K562 (cell line): ENCODE data around the gene ZFYVE16. TPM values are rescaled to one million over a fixed set of nuclear protein-coding genes. Genes with fewer than 3 reads are reported as not detected.

ENCODE experiments used
- ATAC-seq: fragments of 200-7000 bp; cut with Tn5 transposase; 3 replicates; pipeline ENCODE4 v1.9.1; 2020; ENCODE audit warnings: moderate library complexity
- BruUV-seq: library from RNA; stranded (reverse); fragments of 400-500 nt; replicated peaks from 2 replicates; lab custom pipeline; 2021; lab: Mats Ljungman, UMichigan
- CTCF ChIA-PET: fragments of 300-600 bp; formaldehyde crosslinking; extraction: SDS; loops from one replicate; lab custom pipeline; 2021; ENCODE audit warnings: low intra/inter-chr PET ratio; lab: Yijun Ruan, JAX
- POLR2A ChIA-PET: fragments of 300-600, 350-650 bp; sonication (Branson Sonifier 250); formaldehyde crosslinking; extraction: SDS; loops from one replicate; lab custom pipeline; 2021; ENCODE audit warnings: antibody characterized with exemption, inconsistent platforms; lab: Yijun Ruan, JAX
- DNase-seq, 4 experiments: peaks; one replicate each; pipeline versions ENCODE4 v3.0.0 to v3.0.0-alpha.2; 2011 to 2018; ENCODE audit warnings: low spot score in 3 of 4, mixed read lengths in 3 of 4; ENCODE audit errors: extremely low read depth in 1 of 4
- FAIRE-seq: peaks from 2 replicates; lab custom pipeline; 2011; peaks lifted over from hg19 to GRCh38; lab: Jason Lieb, UNC
- H2AFZ ChIP-seq: 2 replicates; pipeline ENCODE4 v1.6.0; 2011; ENCODE audit warnings: low read depth, low read length, control low read depth, inconsistent platforms
- H3K27ac ChIP-seq: fragments of 200-600 bp; 3 replicates; pipeline ENCODE4 v1.8.0; 2011; ENCODE audit warnings: low read depth, mild to moderate bottlenecking, control low read depth, inconsistent platforms, low read length, moderate library complexity, mixed read lengths; ENCODE audit errors: extremely low read depth
- H3K27me3 ChIP-seq, 2 experiments: fragments of 300-600 bp in 1 of 2; 2 replicates in 1 of 2; 3 replicates in 1 of 2; pipeline versions ENCODE4 v1.6.0 to v1.8.0; 2011; ENCODE audit warnings: inconsistent platforms in 2 of 2, low read length in 2 of 2, mild to moderate bottlenecking in 1 of 2, mixed read lengths in 1 of 2, moderate library complexity in 1 of 2; ENCODE audit not compliant: control insufficient read depth in 2 of 2, insufficient read depth in 2 of 2
- H3K36me3 ChIP-seq: fragments of 300-600 bp; 3 replicates; pipeline ENCODE4 v1.8.0; 2011; ENCODE audit warnings: mild to moderate bottlenecking, low read length, inconsistent platforms; ENCODE audit not compliant: control insufficient read depth, insufficient read depth
- H3K4me1 ChIP-seq, 2 experiments: fragments of 200-600 bp in 1 of 2; replicated peaks in 1 of 2; 2 replicates in 1 of 2; 3 replicates in 1 of 2; pipeline versions ENCODE4 v1.5.1 to v1.8.0; 2011; ENCODE audit warnings: inconsistent platforms in 2 of 2, low read length in 2 of 2, mild to moderate bottlenecking in 1 of 2, mixed read lengths in 1 of 2, moderate library complexity in 1 of 2; ENCODE audit not compliant: control insufficient read depth in 2 of 2, insufficient read depth in 2 of 2
- H3K4me2 ChIP-seq: 2 replicates; pipeline ENCODE4 v1.6.1; 2011; ENCODE audit warnings: low read length, control low read depth, inconsistent platforms, mixed read lengths; ENCODE audit not compliant: insufficient read depth
- H3K4me3 ChIP-seq: fragments of 200-600 bp; sonication (generic), shearing (Covaris generic); 2 replicates; pipeline ENCODE4 v1.5.1; 2016; ENCODE audit warnings: control low read depth, inconsistent platforms
- H3K79me2 ChIP-seq: fragments of 200-600 bp; 3 replicates; pipeline ENCODE4 v1.8.0; 2011; ENCODE audit warnings: low read length, inconsistent platforms; ENCODE audit not compliant: control insufficient read depth, insufficient read depth
- H3K9ac ChIP-seq, 2 experiments: 2 replicates each; pipeline versions ENCODE4 v1.6.0 to v1.6.1; 2011; ENCODE audit warnings: low read depth in 2 of 2, low read length in 2 of 2, control low read depth in 1 of 2, inconsistent platforms in 1 of 2, mild to moderate bottlenecking in 1 of 2, mixed read lengths in 1 of 2; ENCODE audit not compliant: insufficient read depth in 1 of 2
- H3K9me1 ChIP-seq: one replicate; pipeline ENCODE4 v1.6.0; 2011; ENCODE audit warnings: inconsistent platforms, mild to moderate bottlenecking, low read length, moderate library complexity; ENCODE audit not compliant: control insufficient read depth, insufficient read depth
- H3K9me3 ChIP-seq: replicated peaks from 2 replicates; pipeline ENCODE4 v1.5.1; 2011; ENCODE audit warnings: low read depth, low read length, inconsistent platforms; ENCODE audit not compliant: control insufficient read depth, insufficient read depth
- H4K20me1 ChIP-seq: replicated peaks from 2 replicates; pipeline ENCODE4 v1.6.1; 2011; ENCODE audit warnings: low read length, inconsistent platforms, mixed read lengths; ENCODE audit not compliant: control insufficient read depth, insufficient read depth
- BRD9 ChIP-seq: fragments of 450-650 bp; IDR thresholded peaks from 2 replicates; pipeline ENCODE4 v1.6.1; 2018; ENCODE audit warnings: low read depth; ENCODE audit not compliant: partially characterized antibody
- MAZ ChIP-seq, 2 experiments: fragments of 450-650 bp in 1 of 2; sonication (generic) in 1 of 2; formaldehyde crosslinking; IDR thresholded peaks in 1 of 2; conservative IDR thresholded peaks in 1 of 2; 2 replicates each; pipeline versions ENCODE4 v1.4.0 to v1.5.0; 2020; ENCODE audit warnings: mild to moderate bottlenecking in 1 of 2, missing genetic modification reagents in 1 of 2
- MTA2 ChIP-seq: fragments of 450-650 bp; IDR thresholded peaks from 2 replicates; pipeline ENCODE4 v1.6.1; 2016; ENCODE audit warnings: low read depth
- POLR2B ChIP-seq: fragments of 450-650 bp; IDR thresholded peaks from 2 replicates; pipeline ENCODE4 v1.6.1; 2018; ENCODE audit warnings: low read depth; ENCODE audit not compliant: partially characterized antibody
- SMARCA4 ChIP-seq: fragments of 450-650 bp; IDR thresholded peaks from 2 replicates; pipeline ENCODE4 v1.6.1; 2016
- TFAM ChIP-seq: fragments of 250-450 bp; sonication (Bioruptor Pico); conservative IDR thresholded peaks from 2 replicates; pipeline ENCODE4 v1.5.0; 2021; ENCODE audit warnings: mild to moderate bottlenecking, moderate library complexity
- YBX1 ChIP-seq: fragments of 450-650 bp; IDR thresholded peaks from 2 replicates; pipeline ENCODE4 v1.7.1; 2016; ENCODE audit warnings: mild to moderate bottlenecking
- ZFX ChIP-seq: sonication (generic); formaldehyde crosslinking; IDR thresholded peaks from 2 replicates; pipeline ENCODE4 v1.8.0; 2022; ENCODE audit warnings: mild to moderate bottlenecking, missing genetic modification reagents, moderate library complexity
- ZNF316 ChIP-seq: fragments of 450-650 bp; IDR thresholded peaks from 2 replicates; pipeline ENCODE4 v1.6.1; 2016
- WGBS: fragments of 100-300 bp; shearing (Covaris generic); methylation state at CpG from one replicate; pipeline ENCODE4 v1.1.6; 2016; ENCODE audit warnings: low coverage, mixed read lengths; ENCODE audit not compliant: insufficient coverage; ENCODE audit errors: missing lambda C conversion rate; 5-methylcytosine and 5-hydroxymethylcytosine counted together
- in situ Hi-C: fragments of 300-500 bp; cut with MboI; formaldehyde crosslinking; loops from 4 replicates; pipeline ENCODE4 v1.15.0; 2018; ENCODE audit warnings: inconsistent platforms, mixed read lengths
- intact Hi-C: fragments of 100-400 bp; cut with micrococcal nuclease; formaldehyde crosslinking; loops from 2 replicates; pipeline ENCODE4 v1.14.2; 2022
- polyA plus RNA-seq, 8 experiments: library from polyadenylated mRNA; depleted of rRNA in 4 of 8; stranded (reverse) in 5 of 8; unstranded in 3 of 8; fragments of >200 nt; fragmentation: Nextera tagmentation in 2 of 8; fragmentation: Illumina TruSeq in 1 of 8; extraction: Ambion mirVana in 2 of 8; extraction: Trizol in 1 of 8; gene quantifications; 2 replicates each; pipeline versions ENCODE4 v1.2.1 to v1.2.3, GENCODE V29; 2011 to 2014; ENCODE audit warnings: inconsistent platforms in 1 of 8, missing spikeins in 1 of 8
- total RNA-seq, 7 experiments: library from RNA; depleted of rRNA in 6 of 7; stranded (reverse); fragments of >200 nt in 6 of 7; fragmentation: Illumina TruSeq in 2 of 7; extraction: Trizol in 2 of 7; gene quantifications; 2 replicates each; pipeline versions ENCODE4 v1.2.1 to v1.2.3, GENCODE V29; 2011 to 2021; ENCODE audit warnings: low replicate concordance in 1 of 7
- TF ChIP-seq, protein P1 (sequence below), 2 experiments: fragments of 450-650 bp; conservative IDR thresholded peaks; 2 replicates each; pipeline ENCODE4 v1.6.1; 2017; ENCODE audit warnings: mild to moderate bottlenecking in 2 of 2, moderate library complexity in 2 of 2
- TF ChIP-seq, protein P2 (sequence below): fragments of 450-650 bp; IDR thresholded peaks from 2 replicates; pipeline ENCODE4 v1.7.0; 2016; ENCODE audit warnings: borderline replicate concordance
- TF ChIP-seq, protein P3 (sequence below): fragments of 250-450 bp; sonication (Bioruptor Pico); IDR thresholded peaks from 2 replicates; pipeline ENCODE4 v1.4.0; 2020; ENCODE audit warnings: borderline replicate concordance
- TF ChIP-seq, protein P4 (sequence below): fragments of 250-450 bp; sonication (Bioruptor Pico); IDR thresholded peaks from 2 replicates; pipeline ENCODE4 v1.6.1; 2021; ENCODE audit warnings: mild to moderate bottlenecking
- TF ChIP-seq, protein P5 (sequence below): fragments of 250-450 bp; sonication (Bioruptor Pico); IDR thresholded peaks from 2 replicates; pipeline ENCODE4 v1.8.0; 2021; ENCODE audit warnings: borderline replicate concordance, mild to moderate bottlenecking, moderate library complexity; ENCODE audit not compliant: poor library complexity, severe bottlenecking

ZFYVE16 gene
- total and polyA plus RNA-seq, 9 of the 15 experiments (the other 6 are each of a cell fraction or from before 2014, with no cell fraction given), result 6.0 to 18.9 (median 12.5) TPM

DNA sequence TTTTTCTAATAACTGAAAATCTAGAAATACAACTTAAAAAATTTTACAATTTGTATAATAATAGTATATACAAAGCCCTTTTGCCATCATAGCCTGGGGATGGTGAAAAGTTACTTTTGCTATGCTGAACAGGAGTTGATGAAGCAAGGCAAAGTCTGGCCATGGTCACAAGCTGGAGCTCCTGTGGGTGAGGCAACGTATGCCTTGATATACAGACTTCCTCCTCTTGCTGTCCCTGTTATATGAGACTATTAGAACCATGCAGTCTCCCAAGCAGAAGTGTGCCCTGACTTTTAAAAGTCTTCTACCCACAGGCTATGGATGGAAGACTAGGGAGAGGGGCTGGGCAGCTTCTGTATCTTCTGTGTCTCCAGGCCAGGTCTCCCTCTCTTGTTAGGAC is 95.8 kb downstream of the ZFYVE16 start (continued):
- no peak for TF ChIP-seq TFAM (CRISPR knock-in tag)

DNA sequence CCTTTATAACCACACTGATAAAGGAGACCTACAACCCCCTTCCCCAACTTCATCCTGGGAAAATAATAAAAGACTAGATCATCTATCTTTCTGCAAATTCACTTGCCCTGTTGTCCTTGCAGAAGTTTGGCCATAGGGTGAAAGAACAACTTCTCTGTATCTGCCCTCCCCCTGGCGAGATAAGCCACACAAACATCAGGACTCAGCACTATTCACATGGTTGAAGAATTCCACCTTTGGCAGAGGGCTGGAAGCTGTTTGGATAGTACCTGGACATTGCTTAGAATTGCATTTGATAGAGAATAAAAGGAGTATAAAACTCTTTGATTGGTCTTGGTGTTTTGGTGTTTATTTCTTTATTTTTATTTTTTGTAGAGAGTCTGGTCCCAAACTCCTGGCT is 97.0 kb downstream of the ZFYVE16 start:
- H2AFZ ChIP-seq, result no peak overlapping the region
- WGBS, result 0% methylated on average over 1 of the region's 1 CpG
- TF ChIP-seq, protein P1, sequence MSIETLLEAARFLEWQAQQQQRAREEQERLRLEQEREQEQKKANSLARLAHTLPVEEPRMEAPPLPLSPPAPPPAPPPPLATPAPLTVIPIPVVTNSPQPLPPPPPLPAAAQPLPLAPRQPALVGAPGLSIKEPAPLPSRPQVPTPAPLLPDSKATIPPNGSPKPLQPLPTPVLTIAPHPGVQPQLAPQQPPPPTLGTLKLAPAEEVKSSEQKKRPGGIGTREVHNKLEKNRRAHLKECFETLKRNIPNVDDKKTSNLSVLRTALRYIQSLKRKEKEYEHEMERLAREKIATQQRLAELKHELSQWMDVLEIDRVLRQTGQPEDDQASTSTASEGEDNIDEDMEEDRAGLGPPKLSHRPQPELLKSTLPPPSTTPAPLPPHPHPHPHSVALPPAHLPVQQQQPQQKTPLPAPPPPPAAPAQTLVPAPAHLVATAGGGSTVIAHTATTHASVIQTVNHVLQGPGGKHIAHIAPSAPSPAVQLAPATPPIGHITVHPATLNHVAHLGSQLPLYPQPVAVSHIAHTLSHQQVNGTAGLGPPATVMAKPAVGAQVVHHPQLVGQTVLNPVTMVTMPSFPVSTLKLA (conservative IDR thresholded peaks at IDR 0.05), result no peak
- TF ChIP-seq, protein P2, sequence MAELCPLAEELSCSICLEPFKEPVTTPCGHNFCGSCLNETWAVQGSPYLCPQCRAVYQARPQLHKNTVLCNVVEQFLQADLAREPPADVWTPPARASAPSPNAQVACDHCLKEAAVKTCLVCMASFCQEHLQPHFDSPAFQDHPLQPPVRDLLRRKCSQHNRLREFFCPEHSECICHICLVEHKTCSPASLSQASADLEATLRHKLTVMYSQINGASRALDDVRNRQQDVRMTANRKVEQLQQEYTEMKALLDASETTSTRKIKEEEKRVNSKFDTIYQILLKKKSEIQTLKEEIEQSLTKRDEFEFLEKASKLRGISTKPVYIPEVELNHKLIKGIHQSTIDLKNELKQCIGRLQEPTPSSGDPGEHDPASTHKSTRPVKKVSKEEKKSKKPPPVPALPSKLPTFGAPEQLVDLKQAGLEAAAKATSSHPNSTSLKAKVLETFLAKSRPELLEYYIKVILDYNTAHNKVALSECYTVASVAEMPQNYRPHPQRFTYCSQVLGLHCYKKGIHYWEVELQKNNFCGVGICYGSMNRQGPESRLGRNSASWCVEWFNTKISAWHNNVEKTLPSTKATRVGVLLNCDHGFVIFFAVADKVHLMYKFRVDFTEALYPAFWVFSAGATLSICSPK, result no peak
- TF ChIP-seq YBX1 (no peak), BRD9 (no peak), ZFX (CRISPR knock-in tag) (no peak), MTA2 (no peak), POLR2B (no peak), MAZ (CRISPR knock-in tag; conservative IDR thresholded peaks at IDR 0.05 in 1 of 2, IDR thresholded peaks at IDR 0.05 in 1 of 2) (no peak), SMARCA4 (no peak), ZNF316 (no peak)
- TF ChIP-seq, protein P3, sequence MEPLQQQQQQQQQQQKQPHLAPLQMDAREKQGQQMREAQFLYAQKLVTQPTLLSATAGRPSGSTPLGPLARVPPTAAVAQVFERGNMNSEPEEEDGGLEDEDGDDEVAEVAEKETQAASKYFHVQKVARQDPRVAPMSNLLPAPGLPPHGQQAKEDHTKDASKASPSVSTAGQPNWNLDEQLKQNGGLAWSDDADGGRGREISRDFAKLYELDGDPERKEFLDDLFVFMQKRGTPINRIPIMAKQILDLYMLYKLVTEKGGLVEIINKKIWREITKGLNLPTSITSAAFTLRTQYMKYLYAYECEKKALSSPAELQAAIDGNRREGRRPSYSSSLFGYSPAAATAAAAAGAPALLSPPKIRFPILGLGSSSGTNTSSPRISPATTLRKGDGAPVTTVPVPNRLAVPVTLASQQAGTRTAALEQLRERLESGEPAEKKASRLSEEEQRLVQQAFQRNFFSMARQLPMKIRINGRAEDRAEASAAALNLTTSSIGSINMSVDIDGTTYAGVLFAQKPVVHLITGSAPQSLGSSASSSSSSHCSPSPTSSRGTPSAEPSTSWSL (CRISPR knock-in tag), result no peak
- TF ChIP-seq, protein P4, sequence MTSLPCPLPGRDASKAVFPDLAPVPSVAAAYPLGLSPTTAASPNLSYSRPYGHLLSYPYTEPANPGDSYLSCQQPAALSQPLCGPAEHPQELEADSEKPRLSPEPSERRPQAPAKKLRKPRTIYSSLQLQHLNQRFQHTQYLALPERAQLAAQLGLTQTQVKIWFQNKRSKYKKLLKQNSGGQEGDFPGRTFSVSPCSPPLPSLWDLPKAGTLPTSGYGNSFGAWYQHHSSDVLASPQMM (CRISPR knock-in tag), result no peak
- TF ChIP-seq, protein P5, sequence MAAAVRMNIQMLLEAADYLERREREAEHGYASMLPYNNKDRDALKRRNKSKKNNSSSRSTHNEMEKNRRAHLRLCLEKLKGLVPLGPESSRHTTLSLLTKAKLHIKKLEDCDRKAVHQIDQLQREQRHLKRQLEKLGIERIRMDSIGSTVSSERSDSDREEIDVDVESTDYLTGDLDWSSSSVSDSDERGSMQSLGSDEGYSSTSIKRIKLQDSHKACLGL (CRISPR knock-in tag), result no peak
- TF ChIP-seq, all 486 proteins: peak for 0
- Histone ChIP-seq H3K27me3 (peaks cover 5 to 11% of the 10 kb centered on the region in 2 experiments; a peak in 3 of 5 replicates), H3K9me3 (no peaks in the 10 kb centered on the region), H4K20me1 (no peaks in the 10 kb centered on the region), H3K9me1 (no peaks in the 10 kb centered on the region), H3K9ac (no peak overlapping the region), H3K4me2 (no peak overlapping the region), H3K4me1 (no peaks in the 10 kb centered on the region), H3K4me3 (no peak overlapping the region), H3K36me3 (no peaks in the 10 kb centered on the region), H3K79me2 (no peaks in the 10 kb centered on the region), H3K27ac (no peak overlapping the region)
- in situ Hi-C loops, result no loop called here
- ChIA-PET CTCF (no interaction called here), POLR2A (interaction anchor here (1.0 kb wide), 1 partner anchor 11 kb away, joined by 4 read pairs; no protein-coding TSS in a partner anchor)
- intact Hi-C loops, result no loop called here
- DNase-seq (no peak), ATAC-seq (no peak), FAIRE-seq (no peak)
- no TSS peak for BruUV-seq
